HG03108 (cell line): Measurements from ENCODE around the gene GGT1.
A peak's percentile ranks its signal among the peaks of the same experiment; 100 is the strongest.
"Not testable (repeated sequence)": the region's sequence is repeated elsewhere in the genome, so short reads cannot be mapped to it uniquely, and the experiment has no call there.

ENCODE experiments used
- ATAC-seq: cut with Tn5 transposase; IDR thresholded peaks from one replicate; pipeline ENCODE4 v1.9.1; 2021; ENCODE audit warnings: moderate library complexity; ENCODE audit not compliant: unreplicated experiment

GGT1 gene

GRCh38 chr22:24595863-24596262 lies 7.1 kb upstream of the GGT1 start:
- ATAC-seq, result no peak

- not testable (repeated sequence) for ATAC-seq
Observed at GRCh38 chr22:24597076-24597475, 5.9 kb upstream of the GGT1 start.

GRCh38 chr22:24599514-24599913 lies 3.5 kb upstream of the GGT1 start:
- ATAC-seq, result no peak

GRCh38 chr22:24599958-24600715 lies 2.9 kb upstream of the GGT1 start:
- not testable (repeated sequence) for ATAC-seq

- ATAC-seq, result no peak
Observed at GRCh38 chr22:24601217-24602104, 1.5 kb upstream of the GGT1 start.

- not testable (repeated sequence) for ATAC-seq
Observed at GRCh38 chr22:24602105-24602749, 766 bp upstream of the GGT1 start.

GRCh38 chr22:24603770-24604629 lies 1.0 kb downstream of the GGT1 start:
- peak; percentile 29 for ATAC-seq

- not testable (repeated sequence) for ATAC-seq
Observed at GRCh38 chr22:24606340-24606739, 3.3 kb downstream of the GGT1 start.

- peak; percentile 75 for ATAC-seq
Observed at GRCh38 chr22:24607429-24607983, 4.5 kb downstream of the GGT1 start.

- ATAC-seq, result not testable (repeated sequence)
Observed at GRCh38 chr22:24608327-24608726, 5.3 kb downstream of the GGT1 start.

GRCh38 chr22:24609888-24610287 lies 6.9 kb downstream of the GGT1 start:
- ATAC-seq, result not testable (repeated sequence)

GRCh38 chr22:24614794-24615193 lies 11.8 kb downstream of the GGT1 start:
- not testable (repeated sequence) for ATAC-seq

GRCh38 chr22:24621244-24621643 lies 18.3 kb downstream of the GGT1 start:
- not testable (repeated sequence) for ATAC-seq

- not testable (repeated sequence) for ATAC-seq
Observed at GRCh38 chr22:24622596-24622995, 19.6 kb downstream of the GGT1 start.

- not testable (repeated sequence) for ATAC-seq
Observed at GRCh38 chr22:24627911-24628310, 24.9 kb downstream of the GGT1 start.

- ATAC-seq, result not testable (repeated sequence)
Observed at GRCh38 chr22:24629069-24629468, 26.1 kb downstream of the GGT1 start.

- ATAC-seq, result not testable (repeated sequence)
Observed at GRCh38 chr22:24630812-24631427, 27.9 kb downstream of the GGT1 start.

GRCh38 chr22:24631430-24632122 lies 28.6 kb downstream of the GGT1 start:
- ATAC-seq, result not testable (repeated sequence)

- ATAC-seq, result not testable (repeated sequence)
Observed at GRCh38 chr22:24632642-24633041, 29.6 kb downstream of the GGT1 start.
